PC-3 (cell line): ENCODE results near the gene OSBPL8. TPM values are rescaled to one million over a fixed set of nuclear protein-coding genes. Genes with fewer than 3 reads are reported as not detected.

Experiments used
- ATAC-seq: fragments of 200-7000 bp; cut with Tn5 transposase; 2 replicates; pipeline ENCODE4 v1.9.1; 2020; ENCODE audit warnings: mild to moderate bottlenecking, moderate library complexity
- BruUV-seq: library from RNA; stranded (reverse); fragments of 400-500 nt; replicated peaks from 2 replicates; lab custom pipeline; 2021; lab: Mats Ljungman, UMichigan
- CTCF ChIA-PET: fragments of 300-600 bp; sonication (Branson Sonifier 250); formaldehyde crosslinking; loops from one replicate; lab custom pipeline; 2022; ENCODE audit warnings: antibody characterized with exemption; lab: Charles Lee
- POLR2A ChIA-PET: fragments of 300-600 bp; sonication (Branson Sonifier 250); formaldehyde crosslinking; loops from one replicate; lab custom pipeline; 2022; ENCODE audit warnings: antibody characterized with exemption; ENCODE audit not compliant: unreplicated experiment; lab: Charles Lee
- DNase-seq: peaks from one replicate; pipeline ENCODE4 v3.0.0-alpha.2; 2015
- H2AFZ ChIP-seq: fragments of 300-600 bp; sonication (generic); 2 replicates; pipeline ENCODE4 v1.6.0; 2016; ENCODE audit warnings: antibody characterized with exemption, low read length
- H3F3A ChIP-seq: fragments of 300-600 bp; sonication (generic); one replicate; pipeline ENCODE4 v1.6.0; 2017; ENCODE audit warnings: antibody characterized with exemption, low read length, control low read depth, mild to moderate bottlenecking; ENCODE audit not compliant: unreplicated experiment
- H3K27ac ChIP-seq: fragments of 300-600 bp; sonication (generic); 2 replicates; pipeline ENCODE4 v1.5.1; 2016; ENCODE audit warnings: mild to moderate bottlenecking, low read length
- H3K27me3 ChIP-seq: fragments of 300-600 bp; sonication (generic); 2 replicates; pipeline ENCODE4 v1.6.1; 2016; ENCODE audit warnings: low read length, mixed read lengths
- H3K36me3 ChIP-seq: fragments of 300-600 bp; sonication (generic); 2 replicates; pipeline ENCODE4 v1.6.1; 2016; ENCODE audit warnings: low read depth, mixed run types, low read length, mixed read lengths
- H3K4me1 ChIP-seq: fragments of 300-600 bp; sonication (generic); 2 replicates; pipeline ENCODE4 v1.5.1; 2016; ENCODE audit warnings: low read length; ENCODE audit not compliant: insufficient read depth
- H3K4me2 ChIP-seq: fragments of 300-600 bp; sonication (generic); 2 replicates; pipeline ENCODE4 v1.6.0; 2016; ENCODE audit warnings: low read length
- H3K4me3 ChIP-seq: fragments of 300-600 bp; sonication (generic); 2 replicates; pipeline ENCODE4 v1.5.1; 2016; ENCODE audit warnings: mild to moderate bottlenecking, low read length, mixed read lengths
- H3K79me2 ChIP-seq: fragments of 300-600 bp; sonication (generic); 2 replicates; pipeline ENCODE4 v1.6.1; 2017; ENCODE audit warnings: low read length, mixed read lengths
- H3K9ac ChIP-seq: fragments of 300-600 bp; sonication (generic); 2 replicates; pipeline ENCODE4 v1.6.0; 2016; ENCODE audit warnings: mild to moderate bottlenecking, low read length
- H3K9me2 ChIP-seq: fragments of 300-600 bp; sonication (generic); replicated peaks from 2 replicates; pipeline ENCODE4 v1.6.1; 2016; ENCODE audit warnings: mixed run types, low read length, mixed read lengths
- H3K9me3 ChIP-seq: fragments of 300-600 bp; sonication (generic); 2 replicates; pipeline ENCODE4 v1.6.1; 2016; ENCODE audit warnings: low read length, mixed read lengths
- H4K20me1 ChIP-seq: fragments of 300-600 bp; sonication (generic); 2 replicates; pipeline ENCODE4 v1.6.1; 2016; ENCODE audit warnings: low read length, mixed read lengths
- CTCF ChIP-seq: fragments of 300-600 bp; sonication (generic); conservative IDR thresholded peaks from 2 replicates; pipeline ENCODE4 v1.5.1; 2017; ENCODE audit warnings: antibody characterized with exemption, low read depth, mild to moderate bottlenecking, low read length
- EZH2 ChIP-seq: fragments of 300-600 bp; sonication (generic); IDR thresholded peaks from one replicate; pipeline ENCODE4 v1.6.1; 2017; ENCODE audit warnings: antibody characterized with exemption, mild to moderate bottlenecking, low read length; ENCODE audit not compliant: unreplicated experiment
- EZH2phosphoT487 ChIP-seq: fragments of 300-600 bp; sonication (generic); IDR thresholded peaks from 2 replicates; pipeline ENCODE4 v1.6.1; 2018; ENCODE audit warnings: mild to moderate bottlenecking, antibody characterized with exemption, low read length, borderline replicate concordance
- intact Hi-C: fragments of 100-400 bp; cut with micrococcal nuclease; formaldehyde crosslinking; loops from 2 replicates; pipeline ENCODE4 v1.9.0; 2023
- total RNA-seq: library from RNA; depleted of rRNA; stranded (reverse); fragments of >200 nt; gene quantifications from 2 replicates; pipeline ENCODE4 v1.2.3, GENCODE V29; 2014

Gene OSBPL8
- total RNA-seq, 1 experiment from 2014 or later: 28.5 TPM

GRCh38 chr12:76449583-76449982 lies 110.0 kb downstream of the OSBPL8 start:
- H4K20me1 ChIP-seq: no peaks in the 10 kb centered on the region
- CTCF ChIA-PET: no interaction called here
- H3F3A ChIP-seq: peaks cover 9% of the 10 kb centered on the region
- H3K27ac ChIP-seq: peak overlapping the region; percentile 72
- TF ChIP-seq EZH2phosphoT487 (no peak), CTCF (no peak), EZH2 (no peak)
- peaks cover 22% of the 10 kb centered on the region; the same call in 1 of the 2 replicates for H3K79me2 ChIP-seq
- H3K9me2 ChIP-seq: no peaks in the 10 kb centered on the region
- H3K27me3 ChIP-seq: no peaks in the 10 kb centered on the region
- no peaks in the 10 kb centered on the region for H3K9me3 ChIP-seq
- H3K4me3 ChIP-seq: peak overlapping the region; percentile 42; the same call in 1 of the 2 replicates
- BruUV-seq: TSS peak; percentile 20
- H3K4me1 ChIP-seq: peaks cover 27% of the 10 kb centered on the region
- DNase-seq (peak; percentile 87), ATAC-seq (peak; percentile 86)
- intact Hi-C loops: no loop called here
- H3K36me3 ChIP-seq: no peaks in the 10 kb centered on the region
- H3K4me2 ChIP-seq: peak overlapping the region; percentile 77
- POLR2A ChIA-PET: no interaction called here
- H3K9ac ChIP-seq: 0 out of 2 replicates have a peak overlapping the region, but pooled peaks have one; percentile 13
- no peak overlapping the region for H2AFZ ChIP-seq

DNA sequence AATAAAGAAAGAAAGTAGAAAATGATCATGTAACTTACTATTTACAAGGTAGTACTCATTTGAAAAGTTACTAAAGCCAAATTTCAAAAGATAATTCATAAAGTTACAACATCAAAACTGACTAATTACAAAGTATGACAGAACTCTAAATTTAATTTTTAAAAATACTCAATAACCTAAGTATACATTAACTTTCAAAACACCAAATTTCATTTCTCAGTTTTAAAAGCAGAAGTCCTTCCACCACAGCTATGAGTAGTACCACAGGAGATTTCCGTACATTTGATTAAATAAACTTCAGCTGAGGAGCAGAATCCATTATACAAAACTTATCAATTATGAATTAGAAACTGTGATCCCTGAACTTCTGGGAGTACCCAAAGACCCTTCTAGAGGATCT lies 110.6 kb downstream of the OSBPL8 start:
- no peak for DNase-seq
- peak overlapping the region; percentile 72 for H3K27ac ChIP-seq
- intact Hi-C loops: no loop called here
- no peaks in the 10 kb centered on the region for H3K36me3 ChIP-seq
- peaks cover 24% of the 10 kb centered on the region; the same call in 1 of the 2 replicates for H3K79me2 ChIP-seq
- H3K4me3 ChIP-seq: peak overlapping the region; percentile 42; the same call in 1 of the 2 replicates
- H3K27me3 ChIP-seq: no peaks in the 10 kb centered on the region
- peaks cover 27% of the 10 kb centered on the region for H3K4me1 ChIP-seq
- ChIA-PET POLR2A (no interaction called here), CTCF (no interaction called here)
- no peaks in the 10 kb centered on the region for H3K9me2 ChIP-seq
- H2AFZ ChIP-seq: no peak overlapping the region
- no peaks in the 10 kb centered on the region; the same call in 1 of the 2 replicates for H4K20me1 ChIP-seq
- no peak for ATAC-seq
- BruUV-seq: no TSS peak
- no peaks in the 10 kb centered on the region for H3K9me3 ChIP-seq
- peak overlapping the region; percentile 13; the same call in 1 of the 2 replicates for H3K9ac ChIP-seq
- TF ChIP-seq EZH2: no peak
- TF ChIP-seq CTCF: no peak
- no peak for TF ChIP-seq EZH2phosphoT487
- peak overlapping the region; percentile 77 for H3K4me2 ChIP-seq
- peaks cover 9% of the 10 kb centered on the region for H3F3A ChIP-seq

DNA sequence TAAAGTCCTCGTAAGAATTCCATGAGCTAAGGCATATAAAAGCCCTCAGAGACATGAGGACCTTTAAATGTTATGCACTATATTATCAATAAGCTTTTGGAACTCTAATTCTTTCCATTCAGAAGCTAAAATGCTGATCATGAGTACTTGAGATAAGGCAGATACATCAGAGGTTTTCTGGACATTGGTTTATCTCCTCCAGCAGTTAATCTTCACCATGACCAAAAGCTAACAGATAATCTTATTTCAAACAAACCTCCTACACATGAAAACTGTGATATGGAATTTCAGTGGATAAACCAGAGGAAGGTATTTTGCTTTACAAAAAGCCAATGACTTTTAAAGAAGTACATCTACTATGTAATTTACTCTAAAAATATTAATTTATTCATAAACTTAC lies 113.5 kb downstream of the OSBPL8 start:
- peaks cover 9% of the 10 kb centered on the region for H3F3A ChIP-seq
- no peak for TF ChIP-seq CTCF
- TF ChIP-seq EZH2: no peak
- no peak for TF ChIP-seq EZH2phosphoT487
- BruUV-seq: no TSS peak
- no peaks in the 10 kb centered on the region for H3K9me2 ChIP-seq
- intact Hi-C loops: no loop called here
- H3K27ac ChIP-seq: no peak overlapping the region
- H3K9ac ChIP-seq: no peak overlapping the region
- no peak overlapping the region for H2AFZ ChIP-seq
- peaks cover 21% of the 10 kb centered on the region for H3K4me1 ChIP-seq
- POLR2A ChIA-PET: no interaction called here
- no peaks in the 10 kb centered on the region for H3K36me3 ChIP-seq
- H4K20me1 ChIP-seq: no peaks in the 10 kb centered on the region; the same call in 1 of the 2 replicates
- DNase-seq: no peak
- H3K79me2 ChIP-seq: peaks cover 19% of the 10 kb centered on the region; the same call in 1 of the 2 replicates
- H3K4me2 ChIP-seq: no peak overlapping the region
- no peaks in the 10 kb centered on the region for H3K27me3 ChIP-seq
- no peak for ATAC-seq
- H3K9me3 ChIP-seq: no peaks in the 10 kb centered on the region
- CTCF ChIA-PET: no interaction called here
- H3K4me3 ChIP-seq: no peak overlapping the region
